Limb (tissue), 2 donors: ENCODE measurements around the gene ZBTB1.
"Not testable (repeated sequence)": the region's sequence is repeated elsewhere in the genome, so short reads cannot be mapped to it uniquely, and the experiment has no call there.

Source experiments
- DNase-seq, 2 donors: peaks; one replicate each; pipeline ENCODE4 v3.0.0-alpha.2; 2016; ENCODE audit errors: extremely low spot score in 2 of 2

The ZBTB1 gene

GRCh38 chr14:64522591-64523355, 18.2 kb downstream of the ZBTB1 start:
- DNase-seq = no peak

GRCh38 chr14:64525354-64525753, 20.8 kb downstream of the ZBTB1 start:
- DNase-seq = no peak

GRCh38 chr14:64531567-64531966, 27.0 kb downstream of the ZBTB1 start:
- DNase-seq = no peak

GRCh38 chr14:64536488-64537245, 32.1 kb downstream of the ZBTB1 start:
- DNase-seq = no peak

GRCh38 chr14:64540208-64541202, 35.9 kb downstream of the ZBTB1 start, which contains the start of gene HSPA2:
TSS of gene HSPA2 (plus strand) at chr14:64540741. CDS start at chr14:64540850, 109 bp downstream.
- DNase-seq = peak; percentile 97 to 99

- peak in 1 of 2 donors; percentile 63 for DNase-seq
Observed at GRCh38 chr14:64541261-64541971, 36.8 kb downstream of the ZBTB1 start.

- DNase-seq = peak in 1 of 2 donors; percentile 37
Observed at GRCh38 chr14:64541972-64542835, 37.6 kb downstream of the ZBTB1 start.

GRCh38 chr14:64542836-64543201, 38.2 kb downstream of the ZBTB1 start:
- no peak for DNase-seq

GRCh38 chr14:64544607-64545312, 40.2 kb downstream of the ZBTB1 start:
- no peak for DNase-seq

- no peak for DNase-seq
Observed at GRCh38 chr14:64549016-64549415, 44.4 kb downstream of the ZBTB1 start.

GRCh38 chr14:64549791-64550620, 45.4 kb downstream of the ZBTB1 start, which contains the start of gene PPP1R36:
TSS of gene PPP1R36 (plus strand) at chr14:64549961. CDS start at chr14:64549998, 37 bp downstream.
- peak in 1 of 2 donors; percentile 66 for DNase-seq

GRCh38 chr14:64550621-64551333, 46.2 kb downstream of the ZBTB1 start:
- DNase-seq = no peak

- no peak for DNase-seq
Observed at GRCh38 chr14:64554556-64554955, 50.0 kb downstream of the ZBTB1 start.

GRCh38 chr14:64556526-64556925, 52.0 kb downstream of the ZBTB1 start:
- DNase-seq = no peak

- not testable (repeated sequence) for DNase-seq
Observed at GRCh38 chr14:64558216-64558615, 53.6 kb downstream of the ZBTB1 start.

GRCh38 chr14:64561631-64562030, 57.1 kb downstream of the ZBTB1 start:
- no peak for DNase-seq

GRCh38 chr14:64562436-64562835, 57.9 kb downstream of the ZBTB1 start:
- no peak for DNase-seq

- no peak for DNase-seq
Observed at GRCh38 chr14:64563696-64564095, 59.1 kb downstream of the ZBTB1 start.
